HL-60 (cell line): Measurements from ENCODE around the gene PPHLN1.
"Not testable (repeated sequence)": the region's sequence is repeated elsewhere in the genome, so short reads cannot be mapped to it uniquely, and the experiment has no call there.

Source experiments
- DNase-seq, 2 experiments: peaks; one replicate each; pipeline ENCODE4 v3.0.0-alpha.2; 2010 to 2020; ENCODE audit warnings: low read depth in 1 of 2, low spot score in 1 of 2
- H3K27ac ChIP-seq: fragments of 250-450 bp; sonication (Bioruptor Pico); replicated peaks from 2 replicates; pipeline ENCODE4 v1.5.1; 2020; ENCODE audit warnings: mild to moderate bottlenecking, moderate library complexity
- H3K27me3 ChIP-seq: fragments of 250-450 bp; sonication (Bioruptor Pico); 2 replicates; pipeline ENCODE4 v1.5.1; 2021; ENCODE audit warnings: mild to moderate bottlenecking, moderate library complexity; ENCODE audit not compliant: insufficient read depth, poor library complexity, severe bottlenecking
- H3K4me3 ChIP-seq: replicated peaks from 2 replicates; pipeline ENCODE4 v1.5.1; 2011; ENCODE audit warnings: mild to moderate bottlenecking, control low read depth, low read length; ENCODE audit not compliant: insufficient read depth
- GABPA ChIP-seq: IDR thresholded peaks from 2 replicates; pipeline ENCODE4 v1.6.1; 2012; ENCODE audit warnings: low read depth
- POLR2AphosphoS5 ChIP-seq: IDR thresholded peaks from 2 replicates; pipeline ENCODE4 v1.6.1; 2012; ENCODE audit warnings: low read depth
- SPI1 ChIP-seq: IDR thresholded peaks from 2 replicates; pipeline ENCODE4 v1.6.1; 2012; ENCODE audit warnings: low read depth, mild to moderate bottlenecking, borderline replicate concordance
- TF ChIP-seq, protein P1 (sequence below): IDR thresholded peaks from one replicate; pipeline ENCODE4 v1.5.1; 2011; ENCODE audit warnings: low read length, control low read depth, inconsistent platforms; ENCODE audit not compliant: insufficient read depth
- TF ChIP-seq, protein P2 (sequence below): IDR thresholded peaks from 2 replicates; pipeline ENCODE4 v1.6.1; 2012; ENCODE audit warnings: low read depth; ENCODE audit not compliant: insufficient replicate concordance

The PPHLN1 gene

DNA sequence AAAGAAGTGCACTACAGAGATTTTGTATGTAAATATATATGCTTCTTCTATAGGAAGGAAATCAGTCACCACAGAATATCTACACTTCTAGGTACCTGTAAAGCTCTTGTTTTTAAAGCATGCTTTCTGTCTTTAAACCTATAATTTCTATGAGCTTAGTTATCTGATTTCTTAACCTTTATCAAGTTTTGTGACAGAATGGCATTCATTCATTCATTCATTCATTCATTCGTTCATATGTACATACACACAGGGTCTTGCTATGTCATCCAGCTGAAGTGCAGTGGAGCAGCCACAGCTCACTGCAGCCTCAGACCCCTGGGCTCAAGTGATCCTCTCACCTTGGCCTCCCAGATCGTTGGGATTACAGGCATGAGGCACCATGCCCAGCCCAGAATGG, 16.1 kb downstream of the PPHLN1 start:
- no peak for DNase-seq
- Histone ChIP-seq H3K27me3 (no peaks in the 10 kb centered on the region), H3K27ac (no peak overlapping the region), H3K4me3 (no peak overlapping the region)
- TF ChIP-seq SPI1 (no peak), GABPA (no peak), POLR2AphosphoS5 (no peak)
- TF ChIP-seq, protein P1, sequence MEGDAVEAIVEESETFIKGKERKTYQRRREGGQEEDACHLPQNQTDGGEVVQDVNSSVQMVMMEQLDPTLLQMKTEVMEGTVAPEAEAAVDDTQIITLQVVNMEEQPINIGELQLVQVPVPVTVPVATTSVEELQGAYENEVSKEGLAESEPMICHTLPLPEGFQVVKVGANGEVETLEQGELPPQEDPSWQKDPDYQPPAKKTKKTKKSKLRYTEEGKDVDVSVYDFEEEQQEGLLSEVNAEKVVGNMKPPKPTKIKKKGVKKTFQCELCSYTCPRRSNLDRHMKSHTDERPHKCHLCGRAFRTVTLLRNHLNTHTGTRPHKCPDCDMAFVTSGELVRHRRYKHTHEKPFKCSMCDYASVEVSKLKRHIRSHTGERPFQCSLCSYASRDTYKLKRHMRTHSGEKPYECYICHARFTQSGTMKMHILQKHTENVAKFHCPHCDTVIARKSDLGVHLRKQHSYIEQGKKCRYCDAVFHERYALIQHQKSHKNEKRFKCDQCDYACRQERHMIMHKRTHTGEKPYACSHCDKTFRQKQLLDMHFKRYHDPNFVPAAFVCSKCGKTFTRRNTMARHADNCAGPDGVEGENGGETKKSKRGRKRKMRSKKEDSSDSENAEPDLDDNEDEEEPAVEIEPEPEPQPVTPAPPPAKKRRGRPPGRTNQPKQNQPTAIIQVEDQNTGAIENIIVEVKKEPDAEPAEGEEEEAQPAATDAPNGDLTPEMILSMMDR, result no peak
- TF ChIP-seq, protein P2, sequence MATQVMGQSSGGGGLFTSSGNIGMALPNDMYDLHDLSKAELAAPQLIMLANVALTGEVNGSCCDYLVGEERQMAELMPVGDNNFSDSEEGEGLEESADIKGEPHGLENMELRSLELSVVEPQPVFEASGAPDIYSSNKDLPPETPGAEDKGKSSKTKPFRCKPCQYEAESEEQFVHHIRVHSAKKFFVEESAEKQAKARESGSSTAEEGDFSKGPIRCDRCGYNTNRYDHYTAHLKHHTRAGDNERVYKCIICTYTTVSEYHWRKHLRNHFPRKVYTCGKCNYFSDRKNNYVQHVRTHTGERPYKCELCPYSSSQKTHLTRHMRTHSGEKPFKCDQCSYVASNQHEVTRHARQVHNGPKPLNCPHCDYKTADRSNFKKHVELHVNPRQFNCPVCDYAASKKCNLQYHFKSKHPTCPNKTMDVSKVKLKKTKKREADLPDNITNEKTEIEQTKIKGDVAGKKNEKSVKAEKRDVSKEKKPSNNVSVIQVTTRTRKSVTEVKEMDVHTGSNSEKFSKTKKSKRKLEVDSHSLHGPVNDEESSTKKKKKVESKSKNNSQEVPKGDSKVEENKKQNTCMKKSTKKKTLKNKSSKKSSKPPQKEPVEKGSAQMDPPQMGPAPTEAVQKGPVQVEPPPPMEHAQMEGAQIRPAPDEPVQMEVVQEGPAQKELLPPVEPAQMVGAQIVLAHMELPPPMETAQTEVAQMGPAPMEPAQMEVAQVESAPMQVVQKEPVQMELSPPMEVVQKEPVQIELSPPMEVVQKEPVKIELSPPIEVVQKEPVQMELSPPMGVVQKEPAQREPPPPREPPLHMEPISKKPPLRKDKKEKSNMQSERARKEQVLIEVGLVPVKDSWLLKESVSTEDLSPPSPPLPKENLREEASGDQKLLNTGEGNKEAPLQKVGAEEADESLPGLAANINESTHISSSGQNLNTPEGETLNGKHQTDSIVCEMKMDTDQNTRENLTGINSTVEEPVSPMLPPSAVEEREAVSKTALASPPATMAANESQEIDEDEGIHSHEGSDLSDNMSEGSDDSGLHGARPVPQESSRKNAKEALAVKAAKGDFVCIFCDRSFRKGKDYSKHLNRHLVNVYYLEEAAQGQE, result no peak

DNA sequence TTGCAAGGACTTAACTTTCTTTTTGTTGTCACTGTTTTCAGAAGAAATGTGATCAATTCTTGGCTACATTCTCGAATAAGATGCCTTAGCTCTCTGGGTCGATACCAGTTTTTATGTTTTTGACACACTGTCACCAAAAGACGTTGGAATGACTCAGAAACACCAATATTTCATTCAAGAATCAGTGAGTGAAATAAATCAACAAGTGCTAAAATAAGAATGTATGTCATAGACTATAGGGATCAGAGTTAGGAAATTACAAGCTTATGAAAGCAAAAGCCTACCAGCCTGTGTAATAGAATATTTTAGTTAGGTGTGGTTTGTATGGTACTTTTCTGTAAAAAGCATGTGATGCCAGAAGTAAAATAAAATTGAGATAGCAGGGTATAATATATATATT, 17.8 kb downstream of the PPHLN1 start:
- Histone ChIP-seq H3K27me3 (no peaks in the 10 kb centered on the region), H3K4me3 (no peak overlapping the region), H3K27ac (no peak overlapping the region)
- TF ChIP-seq GABPA (no peak), POLR2AphosphoS5 (no peak), SPI1 (no peak)
- TF ChIP-seq, protein P1, result no peak
- TF ChIP-seq, protein P2, result no peak
- DNase-seq, result no peak

- TF ChIP-seq, protein P2, result no peak
- TF ChIP-seq, protein P1, result no peak
- TF ChIP-seq GABPA, result no peak
- TF ChIP-seq SPI1, result no peak
- TF ChIP-seq POLR2AphosphoS5, result no peak
- no peaks in the 10 kb centered on the region for H3K27me3 ChIP-seq
- no peak for DNase-seq
- H3K27ac ChIP-seq, result no peak overlapping the region
- no peak overlapping the region for H3K4me3 ChIP-seq
Observed at GRCh38 chr12:42346403-42347002, 20.5 kb downstream of the PPHLN1 start.

DNA sequence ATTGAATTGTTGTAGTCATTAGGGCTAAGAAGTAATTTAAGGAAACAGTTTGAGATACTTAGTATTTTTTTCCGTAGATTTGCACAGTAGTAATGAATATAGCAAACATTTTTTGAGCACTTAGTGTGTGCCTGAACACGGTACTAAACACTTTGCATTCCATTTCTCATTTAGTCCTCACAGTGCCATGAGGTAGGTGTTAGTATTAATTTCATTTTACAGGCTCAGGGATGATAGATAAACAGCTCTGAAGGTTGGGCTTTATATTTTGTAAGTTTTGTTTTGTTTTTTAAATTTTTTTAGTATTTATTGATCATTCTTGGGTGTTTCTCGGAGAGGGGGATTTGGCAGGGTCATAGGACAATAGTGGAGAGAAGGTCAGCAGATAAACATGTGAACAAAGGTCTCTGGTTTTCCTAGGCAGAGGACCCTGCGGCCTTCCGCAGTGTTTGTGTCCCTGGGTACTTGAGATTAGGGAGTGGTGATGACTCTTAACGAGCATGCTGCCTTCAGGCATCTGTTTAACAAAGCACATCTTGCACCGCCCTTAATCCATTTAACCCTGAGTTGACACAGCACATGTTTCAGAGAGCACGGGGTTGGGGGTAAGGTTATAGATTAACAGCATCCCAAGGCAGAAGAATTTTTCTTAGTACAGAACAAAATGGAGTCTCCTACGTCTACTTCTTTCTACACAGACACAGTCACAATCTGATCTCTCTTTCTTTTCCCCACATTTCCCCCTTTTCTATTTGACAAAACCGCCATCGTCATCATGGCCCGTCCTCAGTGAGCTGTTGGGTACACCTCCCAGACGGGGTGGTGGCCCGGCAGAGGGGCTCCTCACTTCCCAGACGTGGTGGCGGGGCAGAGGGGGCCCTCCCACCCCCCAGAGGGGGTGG, 23.4 kb downstream of the PPHLN1 start:
- H3K27ac ChIP-seq, DNase-seq, H3K27me3 ChIP-seq, H3K4me3 ChIP-seq: not testable (repeated sequence)

DNA sequence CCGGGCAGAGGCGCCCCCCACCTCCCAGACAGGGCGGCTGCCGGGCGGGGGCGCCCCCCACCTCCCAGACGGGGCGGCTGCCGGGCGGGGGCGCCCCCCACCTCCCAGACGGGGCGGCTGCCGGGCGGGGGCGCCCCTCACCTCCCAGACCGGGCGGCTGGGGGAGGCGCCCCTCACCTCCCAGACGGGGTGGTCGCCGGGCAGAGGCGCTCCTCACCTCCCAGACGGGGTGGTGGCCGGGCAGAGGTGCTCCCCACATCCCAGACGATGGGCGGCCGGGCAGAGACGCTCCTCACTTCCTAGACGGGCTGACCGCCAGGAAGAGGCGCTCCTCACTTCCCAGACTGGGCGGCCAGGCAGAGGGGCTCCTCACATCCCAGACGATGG, 24.0 kb downstream of the PPHLN1 start:
- H3K4me3 ChIP-seq, H3K27me3 ChIP-seq, H3K27ac ChIP-seq, DNase-seq: not testable (repeated sequence)
